Panc1 (cell line): ENCODE measurements around the gene CLSTN2. TPM values are rescaled to one million over a fixed set of nuclear protein-coding genes. Genes with fewer than 3 reads are reported as not detected.

Experiments used
- ATAC-seq: fragments of 200-7000 bp; cut with Tn5 transposase; 2 replicates; pipeline ENCODE4 v1.9.1; 2020; ENCODE audit warnings: mild to moderate bottlenecking, moderate library complexity
- BruUV-seq: library from RNA; stranded (reverse); fragments of 400-500 nt; replicated peaks from 2 replicates; lab custom pipeline; 2021; lab: Mats Ljungman, UMichigan
- CTCF ChIA-PET: fragments of 300-600 bp; sonication (Branson Sonifier 250); formaldehyde crosslinking; loops from one replicate; lab custom pipeline; 2022; ENCODE audit warnings: antibody characterized with exemption; lab: Charles Lee
- POLR2A ChIA-PET: fragments of 300-600 bp; sonication (Branson Sonifier 250); formaldehyde crosslinking; loops from one replicate; lab custom pipeline; 2022; ENCODE audit warnings: antibody characterized with exemption; lab: Charles Lee
- DNase-seq: peaks from one replicate; pipeline ENCODE4 v3.0.0-alpha.2; 2010; ENCODE audit warnings: low read depth, low spot score
- H3K27ac ChIP-seq: 2 replicates; pipeline ENCODE4 v1.5.1; 2011; ENCODE audit warnings: mild to moderate bottlenecking, low read length, inconsistent platforms
- H3K27me3 ChIP-seq: fragments of 200-500 bp; sonication (Bioruptor generic); 2 replicates; pipeline ENCODE4 v1.6.0; 2014; ENCODE audit warnings: low read length, inconsistent platforms; ENCODE audit not compliant: control insufficient read depth, insufficient read depth
- H3K36me3 ChIP-seq: fragments of 200-500 bp; sonication (Bioruptor generic); 2 replicates; pipeline ENCODE4 v1.5.1; 2014; ENCODE audit warnings: inconsistent platforms, mild to moderate bottlenecking, low read length, moderate library complexity; ENCODE audit not compliant: control insufficient read depth, insufficient read depth
- H3K4me1 ChIP-seq: 2 replicates; pipeline ENCODE4 v1.5.1; 2011; ENCODE audit warnings: inconsistent platforms, mild to moderate bottlenecking, low read length, moderate library complexity; ENCODE audit not compliant: control insufficient read depth, insufficient read depth
- H3K4me3 ChIP-seq, 2 experiments: 2 replicates each; pipeline ENCODE4 v1.5.1; 2011 to 2012; ENCODE audit warnings: low read depth in 2 of 2, low read length in 2 of 2, mild to moderate bottlenecking in 2 of 2, inconsistent platforms in 1 of 2, moderate library complexity in 1 of 2
- H3K9me3 ChIP-seq: fragments of 200-500 bp; sonication (Bioruptor generic); 2 replicates; pipeline ENCODE4 v1.5.1; 2014; ENCODE audit warnings: low read depth, mild to moderate bottlenecking, inconsistent platforms, low read length, moderate library complexity; ENCODE audit not compliant: control insufficient read depth, insufficient read depth
- CTCF ChIP-seq: fragments of 450-650 bp; IDR thresholded peaks from 2 replicates; pipeline ENCODE4 v1.5.1; 2017; ENCODE audit warnings: mild to moderate bottlenecking
- POLR2AphosphoS5 ChIP-seq: IDR thresholded peaks from 2 replicates; pipeline ENCODE4 v1.6.1; 2012; ENCODE audit warnings: mild to moderate bottlenecking, low read depth, low read length, moderate library complexity
- SIN3A ChIP-seq: IDR thresholded peaks from 2 replicates; pipeline ENCODE4 v1.6.1; 2012; ENCODE audit warnings: low read depth, mild to moderate bottlenecking, low read length, moderate library complexity, borderline replicate concordance; ENCODE audit not compliant: insufficient read depth
- TCF7L2 ChIP-seq: IDR thresholded peaks from 2 replicates; pipeline ENCODE4 v1.6.1; 2011; ENCODE audit warnings: mild to moderate bottlenecking, low read depth, low read length, inconsistent platforms
- in situ Hi-C: cut with HindIII; loops from 2 replicates; pipeline ENCODE4 v1.10.0; 2016; ENCODE audit warnings: low sequenced_read_pairs, low pct_unique_long_range_greater_than_20kb
- intact Hi-C: fragments of 100-400 bp; cut with micrococcal nuclease; formaldehyde crosslinking; loops from one replicate; pipeline ENCODE4 v1.10.0; 2022; ENCODE audit not compliant: unreplicated experiment
- total RNA-seq: library from RNA; stranded (reverse); gene quantifications from one replicate; pipeline ENCODE4 v1.2.1, GENCODE V29; 2021; ENCODE audit not compliant: unreplicated experiment
- TF ChIP-seq, protein P1 (sequence below), 2 experiments: IDR thresholded peaks; 2 replicates each; pipeline ENCODE4 v1.6.1; 2011 to 2012; ENCODE audit warnings: low read depth in 2 of 2, control low read depth in 1 of 2, low read length in 1 of 2, mild to moderate bottlenecking in 1 of 2, moderate library complexity in 1 of 2; ENCODE audit not compliant: insufficient read depth in 1 of 2

Gene CLSTN2
- total RNA-seq, 1 experiment from 2014 or later: 0.03 TPM

GRCh38 chr3:140576449-140576848 lies 641.5 kb downstream of the CLSTN2 start:
- intact Hi-C loops: no loop called here
- no peak overlapping the region for H3K4me3 ChIP-seq
- ChIA-PET POLR2A (no interaction called here), CTCF (no interaction called here)
- DNase-seq (no peak), ATAC-seq (no peak)
- in situ Hi-C loops: no loop called here
- 0 out of 2 replicates have a peak, but pooled peaks cover 2% of the 10 kb centered on the region for H3K27me3 ChIP-seq
- H3K4me1 ChIP-seq: no peaks in the 10 kb centered on the region
- no TSS peak for BruUV-seq
- no peaks in the 10 kb centered on the region for H3K36me3 ChIP-seq
- no peaks in the 10 kb centered on the region for H3K9me3 ChIP-seq
- TF ChIP-seq, protein P1, sequence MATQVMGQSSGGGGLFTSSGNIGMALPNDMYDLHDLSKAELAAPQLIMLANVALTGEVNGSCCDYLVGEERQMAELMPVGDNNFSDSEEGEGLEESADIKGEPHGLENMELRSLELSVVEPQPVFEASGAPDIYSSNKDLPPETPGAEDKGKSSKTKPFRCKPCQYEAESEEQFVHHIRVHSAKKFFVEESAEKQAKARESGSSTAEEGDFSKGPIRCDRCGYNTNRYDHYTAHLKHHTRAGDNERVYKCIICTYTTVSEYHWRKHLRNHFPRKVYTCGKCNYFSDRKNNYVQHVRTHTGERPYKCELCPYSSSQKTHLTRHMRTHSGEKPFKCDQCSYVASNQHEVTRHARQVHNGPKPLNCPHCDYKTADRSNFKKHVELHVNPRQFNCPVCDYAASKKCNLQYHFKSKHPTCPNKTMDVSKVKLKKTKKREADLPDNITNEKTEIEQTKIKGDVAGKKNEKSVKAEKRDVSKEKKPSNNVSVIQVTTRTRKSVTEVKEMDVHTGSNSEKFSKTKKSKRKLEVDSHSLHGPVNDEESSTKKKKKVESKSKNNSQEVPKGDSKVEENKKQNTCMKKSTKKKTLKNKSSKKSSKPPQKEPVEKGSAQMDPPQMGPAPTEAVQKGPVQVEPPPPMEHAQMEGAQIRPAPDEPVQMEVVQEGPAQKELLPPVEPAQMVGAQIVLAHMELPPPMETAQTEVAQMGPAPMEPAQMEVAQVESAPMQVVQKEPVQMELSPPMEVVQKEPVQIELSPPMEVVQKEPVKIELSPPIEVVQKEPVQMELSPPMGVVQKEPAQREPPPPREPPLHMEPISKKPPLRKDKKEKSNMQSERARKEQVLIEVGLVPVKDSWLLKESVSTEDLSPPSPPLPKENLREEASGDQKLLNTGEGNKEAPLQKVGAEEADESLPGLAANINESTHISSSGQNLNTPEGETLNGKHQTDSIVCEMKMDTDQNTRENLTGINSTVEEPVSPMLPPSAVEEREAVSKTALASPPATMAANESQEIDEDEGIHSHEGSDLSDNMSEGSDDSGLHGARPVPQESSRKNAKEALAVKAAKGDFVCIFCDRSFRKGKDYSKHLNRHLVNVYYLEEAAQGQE (IDR thresholded peaks at IDR 0.05; ENCODE audit: insufficient read depth in 1 of 2, low read depth in 2 of 2, low read length in 1 of 2): no peak
- TF ChIP-seq TCF7L2 (no peak), POLR2AphosphoS5 (no peak), SIN3A (no peak), CTCF (no peak)
- no peak overlapping the region for H3K27ac ChIP-seq

GRCh38 chr3:140577911-140578310 lies 642.9 kb downstream of the CLSTN2 start:
- Histone ChIP-seq H3K36me3 (no peaks in the 10 kb centered on the region), H3K4me3 (no peak overlapping the region), H3K27me3 (0 out of 2 replicates have a peak, but pooled peaks cover 2% of the 10 kb centered on the region), H3K9me3 (no peaks in the 10 kb centered on the region), H3K4me1 (no peaks in the 10 kb centered on the region), H3K27ac (no peak overlapping the region)
- ChIA-PET POLR2A (no interaction called here), CTCF (no interaction called here)
- no peak for DNase-seq
- intact Hi-C loops: no loop called here
- in situ Hi-C loops: no loop called here
- no peak for ATAC-seq
- BruUV-seq: no TSS peak
- no peak for TF ChIP-seq POLR2AphosphoS5
- TF ChIP-seq, protein P1 (IDR thresholded peaks at IDR 0.05; ENCODE audit: insufficient read depth in 1 of 2, low read depth in 2 of 2, low read length in 1 of 2): no peak
- TF ChIP-seq CTCF: no peak
